ENCODE data around the gene C19orf81. TPM values are rescaled to one million over a fixed set of nuclear protein-coding genes. Genes with fewer than 3 reads are reported as not detected.
A peak's percentile ranks its signal among the peaks of the same experiment; 100 is the strongest.
"Not testable (repeated sequence)": the region's sequence is repeated elsewhere in the genome, so short reads cannot be mapped to it uniquely, and the experiment has no call there.

C19orf81 gene
- total RNA-seq, 3 donors from 2014 or later, result not detected

DNA sequence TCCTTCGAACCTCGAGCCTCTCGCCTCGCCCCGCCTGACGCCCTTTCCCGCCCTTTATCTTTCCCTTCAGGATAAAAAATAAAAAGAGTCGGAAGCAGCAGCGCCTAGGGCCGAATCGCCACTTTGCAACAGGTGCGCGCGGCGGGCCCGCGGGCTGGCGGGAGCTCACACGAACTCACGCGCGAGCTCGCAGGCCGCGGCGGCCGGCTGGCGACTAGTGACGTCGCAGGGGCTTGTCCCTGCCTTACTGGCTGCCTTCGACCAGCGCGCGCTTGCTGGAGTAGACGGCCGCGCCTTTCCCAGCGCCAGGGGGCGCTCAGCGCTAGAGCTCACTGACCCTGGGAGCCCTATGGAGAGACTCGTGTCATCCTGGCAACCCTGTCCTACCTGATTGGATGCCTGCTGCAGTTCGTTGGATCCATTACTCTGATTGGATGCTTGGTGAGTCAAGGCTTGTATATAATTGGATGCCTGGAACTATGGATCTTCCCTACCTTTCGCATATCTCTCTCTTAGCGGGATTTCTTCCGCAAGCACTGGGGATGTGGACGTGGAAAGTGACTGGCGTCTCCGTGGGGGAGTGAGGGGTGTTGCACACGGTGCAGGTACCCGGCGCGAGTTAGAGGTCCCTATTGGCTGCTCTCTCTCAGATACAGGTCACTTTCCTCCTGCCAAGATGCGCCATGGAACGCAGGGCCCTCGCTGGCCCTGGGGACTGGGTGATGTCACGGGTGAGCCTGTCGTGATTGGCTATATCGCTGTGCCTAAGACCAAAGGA, 43.0 kb upstream of the C19orf81 start:
- H3K36me3 ChIP-seq; H3K9me3 ChIP-seq; H3K27ac ChIP-seq; H3K4me1 ChIP-seq; intact Hi-C loops (cut with DNase I; ENCODE audit: low total_unique reads); DNase-seq (ENCODE audit: low spot score in 2 of 2): not testable (repeated sequence)
- Histone ChIP-seq H3K4me3 (peak overlapping the region in 1 of 3 donors; percentile 8), H3K27me3 (peaks cover 0 to 38% of the 10 kb centered on the region in 2 donors)

DNA sequence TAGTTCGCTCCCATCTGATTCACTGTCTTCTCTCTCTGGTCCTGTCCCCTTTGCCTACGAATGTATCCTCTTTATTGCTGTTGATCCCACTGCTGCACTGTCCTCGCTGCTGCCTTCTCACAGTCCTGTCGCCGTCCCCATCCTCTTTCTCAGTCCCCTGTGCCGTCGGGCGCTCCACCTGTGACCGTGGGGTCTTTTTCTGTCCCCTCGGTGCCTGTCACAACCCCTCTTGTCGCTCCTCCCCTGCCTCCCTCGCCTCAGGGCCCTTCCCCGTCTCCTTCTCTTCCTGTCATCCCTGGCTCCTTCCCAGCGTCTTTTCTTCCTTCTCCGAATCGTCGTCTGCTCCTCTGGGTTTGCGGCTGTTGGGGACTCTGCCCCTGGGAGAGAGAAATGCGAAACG, 41.9 kb upstream of the C19orf81 start:
- Histone ChIP-seq H3K36me3 (no peaks in the 10 kb centered on the region), H3K27ac (no peak overlapping the region), H3K9me3 (no peaks in the 10 kb centered on the region), H3K27me3 (peaks cover 0 to 28% of the 10 kb centered on the region in 2 donors), H3K4me1 (no peaks in the 10 kb centered on the region), H3K4me3 (no peak overlapping the region)
- intact Hi-C loops (cut with DNase I; ENCODE audit: low total_unique reads), result no loop called here
- DNase-seq (ENCODE audit: low spot score in 2 of 2), result no peak
- TF ChIP-seq POLR2AphosphoS5 (IDR thresholded peaks at IDR 0.05) (no peak), POLR2A (IDR thresholded peaks at IDR 0.05) (no peak)

DNA sequence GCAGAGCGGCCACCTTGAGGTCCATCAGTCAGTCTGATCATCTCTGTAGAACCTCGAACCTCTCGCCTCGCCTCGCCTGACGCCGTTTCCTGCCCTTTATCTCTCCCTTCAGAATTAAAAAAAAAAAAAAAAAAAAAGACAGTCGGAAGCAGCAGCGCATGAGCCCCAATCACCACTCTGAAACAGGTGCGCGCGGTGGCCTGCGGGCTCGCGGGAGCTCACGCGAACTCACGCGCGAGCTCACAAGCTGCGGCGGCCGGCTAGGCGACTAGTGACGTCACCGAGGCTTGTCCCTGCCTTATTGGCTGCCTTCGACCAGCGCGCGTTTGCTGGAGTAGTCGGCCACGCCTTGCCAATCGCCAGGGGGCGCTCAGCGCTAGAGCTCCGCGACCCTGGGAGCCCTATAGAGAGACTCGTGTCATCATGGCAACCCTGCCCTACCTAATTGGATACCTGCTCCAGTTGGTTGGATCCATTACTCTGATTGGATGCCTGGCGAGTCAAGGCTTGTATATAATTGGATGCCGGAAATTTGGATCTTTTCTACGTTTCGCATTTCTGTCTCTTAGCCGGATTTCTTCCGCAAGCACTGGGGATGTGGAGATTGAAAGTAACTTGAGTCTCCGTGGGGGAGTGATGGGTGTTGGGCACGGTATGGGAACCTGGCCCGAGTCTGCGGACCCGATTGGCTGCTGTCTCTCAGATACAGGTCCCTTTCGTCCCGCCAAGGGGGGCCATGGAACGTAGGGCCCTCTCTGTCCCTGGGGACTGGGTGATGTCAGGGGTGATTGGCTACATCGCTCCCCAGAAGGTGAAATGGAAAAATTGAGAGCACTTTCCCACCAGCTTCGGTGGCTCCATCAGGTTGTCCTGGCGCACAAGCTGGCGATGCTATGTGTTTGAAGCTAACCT, 41.1 kb upstream of the C19orf81 start:
- DNase-seq (ENCODE audit: low spot score in 2 of 2), result peak in 1 of 2 donors; percentile 60
- H3K4me3 ChIP-seq, result no peak overlapping the region
- no peaks in the 10 kb centered on the region for H3K9me3 ChIP-seq
- H3K4me1 ChIP-seq, result no peaks in the 10 kb centered on the region
- H3K36me3 ChIP-seq, result no peaks in the 10 kb centered on the region
- no peak overlapping the region for H3K27ac ChIP-seq
- intact Hi-C loops (cut with DNase I; ENCODE audit: low total_unique reads), result no loop called here
- H3K27me3 ChIP-seq, result peaks cover 0 to 21% of the 10 kb centered on the region in 2 donors
- no peak for TF ChIP-seq POLR2AphosphoS5 (IDR thresholded peaks at IDR 0.05)
- TF ChIP-seq CTCF (IDR thresholded peaks at IDR 0.05), result no peak
- no peak for TF ChIP-seq POLR2A (IDR thresholded peaks at IDR 0.05)

GRCh38 chr19:50612504-50613404, 36.5 kb upstream of the C19orf81 start:
- H3K4me3 ChIP-seq; H3K36me3 ChIP-seq; DNase-seq (ENCODE audit: low spot score in 2 of 2); H3K4me1 ChIP-seq; intact Hi-C loops (cut with DNase I; ENCODE audit: low total_unique reads); H3K9me3 ChIP-seq; H3K27me3 ChIP-seq; H3K27ac ChIP-seq: not testable (repeated sequence)

GRCh38 chr19:50618379-50618778, 30.9 kb upstream of the C19orf81 start:
- intact Hi-C loops (cut with DNase I; ENCODE audit: low total_unique reads); DNase-seq (ENCODE audit: low spot score in 2 of 2); H3K27me3 ChIP-seq; H3K27ac ChIP-seq; H3K36me3 ChIP-seq; H3K4me3 ChIP-seq; H3K9me3 ChIP-seq; H3K4me1 ChIP-seq: not testable (repeated sequence)

DNA sequence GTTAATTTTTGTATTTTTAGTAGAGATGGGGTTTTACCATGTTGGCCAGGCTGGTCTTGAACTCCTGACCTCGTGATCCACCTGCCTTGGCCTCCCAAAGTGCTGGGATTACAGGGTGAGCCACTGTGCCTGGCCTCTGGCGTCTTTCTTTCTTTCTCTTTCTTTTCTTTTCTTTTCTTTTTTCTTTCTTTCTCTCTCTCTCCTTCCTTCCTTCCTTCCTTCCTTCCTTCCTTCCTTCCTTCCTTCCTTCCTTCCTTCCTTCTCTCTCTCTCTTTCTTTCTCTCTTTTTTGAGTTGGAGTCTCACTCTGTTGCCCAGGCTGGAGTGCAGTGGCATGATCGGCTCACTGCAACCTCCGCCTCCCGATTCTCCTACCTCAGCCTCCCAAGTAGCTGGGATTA, 30.1 kb upstream of the C19orf81 start:
- H3K4me1 ChIP-seq; H3K27ac ChIP-seq; H3K9me3 ChIP-seq; H3K27me3 ChIP-seq; H3K4me3 ChIP-seq; H3K36me3 ChIP-seq; DNase-seq (ENCODE audit: low spot score in 2 of 2); intact Hi-C loops (cut with DNase I; ENCODE audit: low total_unique reads): not testable (repeated sequence)

DNA sequence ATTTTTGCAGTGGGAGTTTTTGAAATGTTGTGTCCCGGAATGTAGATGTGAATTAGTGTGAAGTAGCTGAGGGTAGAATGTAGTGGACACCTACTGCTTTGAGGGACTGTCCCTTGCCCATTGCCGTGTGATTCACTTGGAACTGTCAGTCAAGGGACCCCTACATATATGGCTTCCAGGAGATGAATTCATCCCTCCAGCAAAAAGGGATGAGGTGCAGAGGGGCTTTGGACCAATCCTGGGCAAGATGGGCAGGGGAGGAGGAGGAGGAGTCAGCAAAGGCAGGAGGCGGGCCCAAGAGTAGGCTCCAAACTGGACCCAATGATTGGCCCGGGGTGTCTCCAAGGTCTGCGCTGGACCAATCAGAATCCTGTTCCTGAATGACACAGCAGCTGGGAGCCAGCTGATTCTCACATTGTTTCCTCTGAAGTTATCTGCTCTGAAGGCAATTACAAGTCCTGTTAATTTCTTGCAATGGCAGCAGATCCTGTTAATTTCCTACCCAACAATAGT, 28.8 kb upstream of the C19orf81 start:
- H3K4me1 ChIP-seq; H3K9me3 ChIP-seq; H3K4me3 ChIP-seq; H3K27ac ChIP-seq; intact Hi-C loops (cut with DNase I; ENCODE audit: low total_unique reads); H3K27me3 ChIP-seq; H3K36me3 ChIP-seq; DNase-seq (ENCODE audit: low spot score in 2 of 2): not testable (repeated sequence)
